ENCODE measurements around the gene CD160. TPM values are rescaled to one million over a fixed set of nuclear protein-coding genes. Genes with fewer than 3 reads are reported as not detected.

The CD160 gene
- total and polyA plus RNA-seq, 2 of the 13 experiments (the other 11 are each of a cell fraction or from before 2014, with no cell fraction given) = 0.09 TPM; not detected in 1

GRCh38 chr1:145688328-145688727, 31.0 kb upstream of the CD160 start:
- intact Hi-C loops (cut with micrococcal nuclease; ENCODE audit: unreplicated experiment) (no loop called here), in situ Hi-C loops (cut with HindIII; ENCODE audit: extremely low pct_ligation_motif_present, low pct_unique_long_range_greater_than_20kb) (no loop called here)
- 90% methylated on average over 4 of the region's 4 CpGs for WGBS (ENCODE audit: low lambda C conversion rate)
- Histone ChIP-seq H3K9ac (ENCODE audit: insufficient read depth, low read depth, low read length) (no peak overlapping the region), H3K27ac (ENCODE audit: extremely low read length, insufficient read depth, low read length) (no peak overlapping the region), H2AFZ (ENCODE audit: low read length) (no peak overlapping the region), H3K9me3 (ENCODE audit: low read length) (no peaks in the 10 kb centered on the region), H4K20me1 (ENCODE audit: insufficient read depth, low read length) (no peaks in the 10 kb centered on the region), H3K27me3 (ENCODE audit: control insufficient read depth in 1 of 2, insufficient read depth in 2 of 2, low read length in 2 of 2) (no peaks in the 10 kb centered on the region), H3K4me2 (ENCODE audit: low read depth, low read length) (no peak overlapping the region), H3K79me2 (ENCODE audit: insufficient read depth, low read length) (peaks cover 2% of the 10 kb centered on the region), H3K36me3 (replicated peaks in 1 of 2; ENCODE audit: control insufficient read depth in 1 of 2, insufficient read depth in 2 of 2, low read length in 2 of 2) (peaks cover 5 to 24% of the 10 kb centered on the region in 2 experiments; a peak in 4 of 5 replicates), H3K4me1 (ENCODE audit: insufficient read depth, low read length) (peaks cover 33% of the 10 kb centered on the region), H3K4me3 (replicated peaks in 1 of 3; ENCODE audit: insufficient read depth in 1 of 3, low read depth in 2 of 3, low read length in 3 of 3) (no peak overlapping the region)
- DNase-seq (ENCODE audit: low spot score) (no peak), FAIRE-seq (no peak), ATAC-seq (no peak)
- ChIA-PET CTCF (ENCODE audit: low intra/inter-chr PET ratio, low total read pairs) (no interaction called here), POLR2A (interaction anchor here (5.3 kb wide), 1 partner anchor 20 kb away, joined by 45 read pairs; the partner anchor contains the start of gene PDZK1)
- TF ChIP-seq SMAD3 (CRISPR knock-in tag; IDR thresholded peaks at IDR 0.05) (no peak), ZBTB20 (CRISPR knock-in tag; IDR thresholded peaks at IDR 0.05; ENCODE audit: borderline replicate concordance, low read depth) (no peak), ZNF589 (CRISPR knock-in tag; conservative IDR thresholded peaks at IDR 0.05) (no peak), ZBTB10 (CRISPR knock-in tag; IDR thresholded peaks at IDR 0.05; ENCODE audit: borderline replicate concordance) (no peak), UBTF (CRISPR knock-in tag; IDR thresholded peaks at IDR 0.05) (no peak), CCAR2 (optimal IDR thresholded peaks at IDR 0.05; ENCODE audit: low read depth, low read length) (no peak), GATA4 (IDR thresholded peaks at IDR 0.05; ENCODE audit: borderline replicate concordance, low read depth) (no peak), USF2 (IDR thresholded peaks at IDR 0.05; ENCODE audit: low read depth, low read length) (no peak), USF2 (CRISPR knock-in tag; IDR thresholded peaks at IDR 0.05; ENCODE audit: borderline replicate concordance) (no peak), ZNF891 (CRISPR knock-in tag; IDR thresholded peaks at IDR 0.05) (no peak), HDAC2 (CRISPR knock-in tag; IDR thresholded peaks at IDR 0.05) (no peak), ZNF839 (CRISPR knock-in tag; IDR thresholded peaks at IDR 0.05; ENCODE audit: borderline replicate concordance) (no peak), JUN (CRISPR knock-in tag; IDR thresholded peaks at IDR 0.05) (no peak), RELA (CRISPR knock-in tag; IDR thresholded peaks at IDR 0.05) (no peak), FOXM1 (CRISPR knock-in tag; IDR thresholded peaks at IDR 0.05) (no peak), NR1H2 (CRISPR knock-in tag; IDR thresholded peaks at IDR 0.05; ENCODE audit: borderline replicate concordance, low read depth) (no peak), HDAC1 (CRISPR knock-in tag; IDR thresholded peaks at IDR 0.05) (no peak), CEBPB (IDR thresholded peaks at IDR 0.05; ENCODE audit: borderline replicate concordance, low read depth, low read length) (no peak)
- no TSS peak for BruUV-seq (replicated peaks)
